Measurements from ENCODE around the gene SPRING1.

The SPRING1 gene

GRCh38 chr12:116737774-116738657 is at the start of gene SPRING1, which contains the start of gene RNFT2:
Gene SPRING1, minus strand, starts transcription at chr12:116738069. Its CDS starts 169 bp downstream, at chr12:116737900.
Gene RNFT2, plus strand, starts transcription at chr12:116738315. Its CDS starts 2,183 bp downstream, at chr12:116740498.
- Histone ChIP-seq H3K27me3 (ENCODE audit: control insufficient read depth, insufficient read depth, low read length) (no peaks in the 10 kb centered on the region), H3K4me3 (ENCODE audit: low read length) (peak within 1 kb of the TSS; percentile 68), H3K4me1 (ENCODE audit: control insufficient read depth, insufficient read depth, low read length) (0 out of 2 replicates have a peak, but pooled peaks cover 2% of the 10 kb centered on the region), H3K9me3 (ENCODE audit: control insufficient read depth, insufficient read depth, low read length) (no peaks in the 10 kb centered on the region), H3K27ac (ENCODE audit: low read length) (no peak within 1 kb of the TSS), H3K36me3 (ENCODE audit: control insufficient read depth, insufficient read depth, low read length) (no peaks in the 10 kb centered on the region; the same call in none of the 2 replicates)
- DNase-seq (ENCODE audit: low read depth, low spot score), result peak; percentile 98
- WGBS (ENCODE audit: insufficient coverage, insufficient read length), result no CpG with 5 or more reads among the region's 80 CpGs

GRCh38 chr12:116784238-116784612 is 46.4 kb upstream of the SPRING1 start:
- Histone ChIP-seq H3K36me3 (ENCODE audit: control insufficient read depth, insufficient read depth, low read length) (peaks cover 17% of the 10 kb centered on the region; the same call in 1 of the 2 replicates), H3K9me3 (ENCODE audit: control insufficient read depth, insufficient read depth, low read length) (no peaks in the 10 kb centered on the region), H3K27ac (ENCODE audit: low read length) (no peak overlapping the region), H3K4me3 (ENCODE audit: low read length) (no peak overlapping the region), H3K4me1 (ENCODE audit: control insufficient read depth, insufficient read depth, low read length) (no peaks in the 10 kb centered on the region), H3K27me3 (ENCODE audit: control insufficient read depth, insufficient read depth, low read length) (no peaks in the 10 kb centered on the region)
- no CpG with 5 or more reads among the region's 7 CpGs for WGBS (ENCODE audit: insufficient coverage, insufficient read length)
- DNase-seq (ENCODE audit: low read depth, low spot score), result no peak

- Histone ChIP-seq H3K4me3 (ENCODE audit: low read length) (no peak overlapping the region), H3K27me3 (ENCODE audit: control insufficient read depth, insufficient read depth, low read length) (no peaks in the 10 kb centered on the region), H3K36me3 (ENCODE audit: control insufficient read depth, insufficient read depth, low read length) (peaks cover 19% of the 10 kb centered on the region; the same call in 1 of the 2 replicates), H3K4me1 (ENCODE audit: control insufficient read depth, insufficient read depth, low read length) (no peaks in the 10 kb centered on the region), H3K27ac (ENCODE audit: low read length) (no peak overlapping the region), H3K9me3 (ENCODE audit: control insufficient read depth, insufficient read depth, low read length) (no peaks in the 10 kb centered on the region)
- WGBS (ENCODE audit: insufficient coverage, insufficient read length), result no CpG with 5 or more reads among the region's 6 CpGs
- DNase-seq (ENCODE audit: low read depth, low spot score), result no peak
Measured at GRCh38 chr12:116783525-116784237, 45.8 kb upstream of the SPRING1 start.

GRCh38 chr12:116780942-116781341 is 43.1 kb upstream of the SPRING1 start:
- DNase-seq (ENCODE audit: low read depth, low spot score), result no peak
- WGBS (ENCODE audit: insufficient coverage, insufficient read length), result no CpG with 5 or more reads among the region's 4 CpGs
- no peak overlapping the region for H3K4me3 ChIP-seq (ENCODE audit: low read length)
- peaks cover 16% of the 10 kb centered on the region; the same call in 1 of the 2 replicates for H3K36me3 ChIP-seq (ENCODE audit: control insufficient read depth, insufficient read depth, low read length)
- no peaks in the 10 kb centered on the region for H3K27me3 ChIP-seq (ENCODE audit: control insufficient read depth, insufficient read depth, low read length)
- no peaks in the 10 kb centered on the region for H3K9me3 ChIP-seq (ENCODE audit: control insufficient read depth, insufficient read depth, low read length)
- H3K27ac ChIP-seq (ENCODE audit: low read length), result no peak overlapping the region
- no peaks in the 10 kb centered on the region for H3K4me1 ChIP-seq (ENCODE audit: control insufficient read depth, insufficient read depth, low read length)

GRCh38 chr12:116779597-116779996 is 41.7 kb upstream of the SPRING1 start:
- Histone ChIP-seq H3K36me3 (ENCODE audit: control insufficient read depth, insufficient read depth, low read length) (peaks cover 13% of the 10 kb centered on the region; the same call in 1 of the 2 replicates), H3K9me3 (ENCODE audit: control insufficient read depth, insufficient read depth, low read length) (no peaks in the 10 kb centered on the region), H3K27me3 (ENCODE audit: control insufficient read depth, insufficient read depth, low read length) (no peaks in the 10 kb centered on the region), H3K4me3 (ENCODE audit: low read length) (no peak overlapping the region), H3K4me1 (ENCODE audit: control insufficient read depth, insufficient read depth, low read length) (no peaks in the 10 kb centered on the region), H3K27ac (ENCODE audit: low read length) (no peak overlapping the region)
- DNase-seq (ENCODE audit: low read depth, low spot score), result no peak
- no CpG with 5 or more reads among the region's 2 CpGs for WGBS (ENCODE audit: insufficient coverage, insufficient read length)

GRCh38 chr12:116777245-116777644 is 39.4 kb upstream of the SPRING1 start:
- H3K36me3 ChIP-seq (ENCODE audit: control insufficient read depth, insufficient read depth, low read length), result peaks cover 9% of the 10 kb centered on the region; the same call in 1 of the 2 replicates
- H3K4me1 ChIP-seq (ENCODE audit: control insufficient read depth, insufficient read depth, low read length), result no peaks in the 10 kb centered on the region
- no peak overlapping the region for H3K4me3 ChIP-seq (ENCODE audit: low read length)
- WGBS (ENCODE audit: insufficient coverage, insufficient read length), result no CpG with 5 or more reads among the region's 1 CpG
- H3K27ac ChIP-seq (ENCODE audit: low read length), result no peak overlapping the region
- no peak for DNase-seq (ENCODE audit: low read depth, low spot score)
- H3K9me3 ChIP-seq (ENCODE audit: control insufficient read depth, insufficient read depth, low read length), result no peaks in the 10 kb centered on the region
- H3K27me3 ChIP-seq (ENCODE audit: control insufficient read depth, insufficient read depth, low read length), result no peaks in the 10 kb centered on the region

GRCh38 chr12:116774020-116774419 is 36.2 kb upstream of the SPRING1 start:
- Histone ChIP-seq H3K27ac (ENCODE audit: low read length) (no peak overlapping the region), H3K36me3 (ENCODE audit: control insufficient read depth, insufficient read depth, low read length) (0 out of 2 replicates have a peak, but pooled peaks cover under 1% of the 10 kb centered on the region), H3K9me3 (ENCODE audit: control insufficient read depth, insufficient read depth, low read length) (no peaks in the 10 kb centered on the region), H3K27me3 (ENCODE audit: control insufficient read depth, insufficient read depth, low read length) (no peaks in the 10 kb centered on the region), H3K4me1 (ENCODE audit: control insufficient read depth, insufficient read depth, low read length) (no peaks in the 10 kb centered on the region), H3K4me3 (ENCODE audit: low read length) (no peak overlapping the region)
- no CpG with 5 or more reads among the region's 4 CpGs for WGBS (ENCODE audit: insufficient coverage, insufficient read length)
- no peak for DNase-seq (ENCODE audit: low read depth, low spot score)

- no CpG with 5 or more reads among the region's 4 CpGs for WGBS (ENCODE audit: insufficient coverage, insufficient read length)
- H3K27me3 ChIP-seq (ENCODE audit: control insufficient read depth, insufficient read depth, low read length), result no peaks in the 10 kb centered on the region
- H3K9me3 ChIP-seq (ENCODE audit: control insufficient read depth, insufficient read depth, low read length), result no peaks in the 10 kb centered on the region
- no peaks in the 10 kb centered on the region for H3K4me1 ChIP-seq (ENCODE audit: control insufficient read depth, insufficient read depth, low read length)
- H3K27ac ChIP-seq (ENCODE audit: low read length), result no peak overlapping the region
- peak; percentile 22 for DNase-seq (ENCODE audit: low read depth, low spot score)
- no peak overlapping the region for H3K4me3 ChIP-seq (ENCODE audit: low read length)
- H3K36me3 ChIP-seq (ENCODE audit: control insufficient read depth, insufficient read depth, low read length), result no peaks in the 10 kb centered on the region
Measured at GRCh38 chr12:116773276-116773731, 35.4 kb upstream of the SPRING1 start.

GRCh38 chr12:116771651-116772050 is 33.8 kb upstream of the SPRING1 start:
- no peak for DNase-seq (ENCODE audit: low read depth, low spot score)
- no peaks in the 10 kb centered on the region for H3K27me3 ChIP-seq (ENCODE audit: control insufficient read depth, insufficient read depth, low read length)
- H3K27ac ChIP-seq (ENCODE audit: low read length), result no peak overlapping the region
- H3K4me3 ChIP-seq (ENCODE audit: low read length), result no peak overlapping the region
- H3K36me3 ChIP-seq (ENCODE audit: control insufficient read depth, insufficient read depth, low read length), result peaks cover 2% of the 10 kb centered on the region
- no peaks in the 10 kb centered on the region for H3K4me1 ChIP-seq (ENCODE audit: control insufficient read depth, insufficient read depth, low read length)
- no CpG with 5 or more reads among the region's 8 CpGs for WGBS (ENCODE audit: insufficient coverage, insufficient read length)
- no peaks in the 10 kb centered on the region for H3K9me3 ChIP-seq (ENCODE audit: control insufficient read depth, insufficient read depth, low read length)

GRCh38 chr12:116766746-116767145 is 28.9 kb upstream of the SPRING1 start:
- no peak overlapping the region for H3K4me3 ChIP-seq (ENCODE audit: low read length)
- H3K4me1 ChIP-seq (ENCODE audit: control insufficient read depth, insufficient read depth, low read length), result no peaks in the 10 kb centered on the region
- no peak overlapping the region for H3K27ac ChIP-seq (ENCODE audit: low read length)
- WGBS (ENCODE audit: insufficient coverage, insufficient read length), result no CpG with 5 or more reads among the region's 3 CpGs
- DNase-seq (ENCODE audit: low read depth, low spot score), result no peak
- peaks cover 4% of the 10 kb centered on the region for H3K36me3 ChIP-seq (ENCODE audit: control insufficient read depth, insufficient read depth, low read length)
- H3K9me3 ChIP-seq (ENCODE audit: control insufficient read depth, insufficient read depth, low read length), result no peaks in the 10 kb centered on the region
- H3K27me3 ChIP-seq (ENCODE audit: control insufficient read depth, insufficient read depth, low read length), result no peaks in the 10 kb centered on the region; the same call in 1 of the 2 replicates

Measured in iPS DF 6.9 (cell line).